Hematopoietic multipotent progenitor cell treated with erythropoietin and hydrocortisone succinate and interleukin-3 and kit ligand, for 4 days (in vitro differentiated cells): ENCODE measurements around the gene EIF4A3.

Experiments used
- DNase-seq: peaks from one replicate; pipeline ENCODE4 v3.0.0-alpha.2; 2015

The EIF4A3 gene

DNA sequence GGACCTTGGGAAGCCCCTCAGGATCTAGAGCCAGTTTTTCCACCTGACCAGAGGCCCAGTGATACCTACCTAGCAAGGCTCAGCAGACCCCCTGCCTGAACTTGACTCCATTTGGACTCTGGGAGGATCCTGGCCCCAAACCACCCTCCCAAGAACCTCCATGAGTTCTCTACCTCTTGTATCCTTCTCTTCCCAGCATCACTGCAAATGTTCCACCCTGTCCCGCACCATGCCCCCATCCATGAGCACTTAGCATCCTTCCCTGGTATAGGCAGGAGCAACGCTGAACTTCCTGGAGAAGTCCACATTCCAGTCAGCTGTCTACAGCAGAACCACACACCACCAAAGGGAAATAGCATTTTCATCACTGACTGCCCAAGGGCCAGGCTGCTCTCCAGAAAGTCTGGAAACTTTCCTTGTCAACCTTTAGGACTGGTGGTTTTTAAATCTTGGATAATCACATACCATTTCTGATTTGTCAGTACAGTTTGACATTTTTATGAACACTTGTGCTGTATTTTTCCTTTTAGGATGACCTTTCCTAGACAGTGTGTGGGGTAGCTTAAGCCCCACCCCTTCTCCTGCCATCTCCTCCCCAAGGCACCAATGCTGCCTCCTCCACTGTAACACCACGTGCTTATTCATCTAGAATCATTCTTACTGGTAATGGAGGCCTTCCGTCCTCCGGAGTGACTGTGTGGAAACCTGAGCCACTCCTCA lies 13.9 kb downstream of the EIF4A3 start:
- no peak for DNase-seq

- no peak for DNase-seq
Measured at GRCh38 chr17:80130992-80131391, 15.9 kb downstream of the EIF4A3 start.

DNA sequence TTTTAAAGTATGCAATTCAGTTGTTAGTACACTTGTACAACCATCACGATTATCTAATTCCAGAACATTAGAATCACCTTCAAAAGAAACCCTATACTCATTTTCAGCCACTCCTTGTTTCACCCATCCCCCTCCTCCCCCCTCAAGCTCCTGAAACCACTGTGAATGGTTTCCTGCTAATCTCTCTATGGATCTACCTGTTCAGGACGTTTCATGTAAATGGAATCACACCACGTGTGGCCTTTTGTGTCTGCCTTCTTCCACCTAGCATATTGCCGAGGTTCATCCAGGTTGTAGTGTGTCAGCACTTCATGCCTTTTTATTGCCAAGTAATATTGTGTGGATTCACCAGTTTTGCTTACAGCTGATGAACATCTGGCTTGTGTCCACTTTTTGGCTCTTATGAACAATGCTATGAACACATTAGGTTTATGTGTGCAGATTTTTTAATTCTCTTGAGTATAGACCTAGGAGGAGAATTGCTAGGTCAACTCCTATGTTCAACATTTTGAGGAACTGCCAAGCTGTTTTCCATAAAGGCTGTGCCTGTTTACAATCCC lies 17.8 kb downstream of the EIF4A3 start:
- DNase-seq: no peak

DNA sequence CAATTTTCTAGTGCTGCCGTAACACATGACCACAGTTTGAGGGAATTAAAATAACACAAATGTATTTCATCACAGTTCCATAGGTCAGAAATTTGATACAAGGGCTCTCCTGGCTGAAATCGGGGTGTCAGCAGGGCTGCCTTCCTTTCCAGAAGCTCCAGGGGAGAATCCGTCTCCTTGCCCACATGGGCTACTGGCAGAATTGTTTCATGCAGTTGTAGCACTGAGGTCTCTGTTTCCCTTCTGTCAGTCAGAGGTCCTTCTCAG lies 20.5 kb downstream of the EIF4A3 start:
- DNase-seq: no peak

DNA sequence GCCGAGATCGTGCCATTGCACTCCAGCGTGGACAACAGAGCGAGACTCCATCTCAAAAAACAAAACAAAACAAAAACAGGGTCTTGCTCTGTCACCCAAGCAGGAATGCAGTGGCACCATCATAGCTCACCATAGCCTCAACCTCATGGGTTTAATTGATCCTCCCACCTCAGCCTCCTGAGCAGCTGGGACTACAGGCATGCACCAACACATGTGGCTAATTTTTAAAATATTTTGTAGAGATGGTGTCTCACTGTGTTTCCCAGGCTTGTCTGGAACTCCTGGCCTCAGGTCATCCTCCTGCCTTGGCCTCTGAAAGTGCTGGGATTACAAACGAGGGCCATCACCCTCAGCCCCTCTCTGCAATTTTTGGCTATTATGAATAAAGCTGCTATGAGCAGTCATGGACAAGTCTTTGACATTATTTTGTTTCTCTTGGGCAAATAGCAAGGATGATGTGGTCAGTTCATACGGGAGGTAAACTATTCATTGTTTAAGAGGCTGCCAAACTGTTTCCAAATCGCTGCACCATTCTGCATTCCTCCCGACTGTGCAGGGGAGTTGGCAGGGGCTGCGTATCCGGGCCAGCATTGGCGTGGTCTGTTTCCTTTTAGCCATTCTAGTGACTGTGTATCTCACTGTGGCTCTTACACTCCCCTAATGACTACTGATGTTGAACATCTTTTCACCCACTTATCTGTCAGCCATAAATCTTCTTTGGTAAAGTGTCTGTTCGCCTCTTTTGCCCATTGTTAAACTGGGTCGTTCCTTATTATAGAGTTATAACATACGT lies 21.1 kb downstream of the EIF4A3 start:
- DNase-seq: no peak

GRCh38 chr17:80124351-80124981 lies 22.5 kb downstream of the EIF4A3 start:
- DNase-seq: no peak

- no peak for DNase-seq
Measured at GRCh38 chr17:80123791-80124190, 23.1 kb downstream of the EIF4A3 start.

DNA sequence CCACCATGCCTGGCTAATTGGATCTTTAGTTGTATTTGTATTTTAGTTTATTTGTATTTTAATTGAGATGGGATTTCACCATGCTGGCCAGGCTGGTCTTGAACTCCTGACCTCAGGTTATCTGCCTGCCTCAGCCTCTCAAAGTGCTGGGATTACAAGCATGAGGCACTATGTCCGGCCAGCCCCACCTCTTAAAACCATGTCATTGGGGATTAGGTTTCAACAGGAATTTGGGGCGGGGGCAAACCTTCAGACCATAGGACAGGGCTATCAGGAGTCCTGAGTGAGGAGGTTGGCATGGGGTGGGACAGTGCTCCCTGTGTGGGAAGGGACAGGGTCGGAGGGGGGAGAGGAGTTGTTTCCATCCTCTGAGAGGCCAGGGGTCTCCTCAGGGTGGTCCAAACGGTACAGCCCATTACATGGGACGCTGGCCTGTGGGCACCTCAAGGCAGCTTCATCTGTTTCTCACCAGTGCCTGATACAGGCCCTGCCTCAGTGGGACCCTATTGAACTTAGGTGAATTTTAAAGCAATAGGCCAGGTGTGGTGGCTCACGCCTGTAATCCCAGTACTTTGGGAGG lies 23.9 kb downstream of the EIF4A3 start:
- DNase-seq: no peak

GRCh38 chr17:80122026-80122575 lies 24.8 kb downstream of the EIF4A3 start:
- no peak for DNase-seq

DNA sequence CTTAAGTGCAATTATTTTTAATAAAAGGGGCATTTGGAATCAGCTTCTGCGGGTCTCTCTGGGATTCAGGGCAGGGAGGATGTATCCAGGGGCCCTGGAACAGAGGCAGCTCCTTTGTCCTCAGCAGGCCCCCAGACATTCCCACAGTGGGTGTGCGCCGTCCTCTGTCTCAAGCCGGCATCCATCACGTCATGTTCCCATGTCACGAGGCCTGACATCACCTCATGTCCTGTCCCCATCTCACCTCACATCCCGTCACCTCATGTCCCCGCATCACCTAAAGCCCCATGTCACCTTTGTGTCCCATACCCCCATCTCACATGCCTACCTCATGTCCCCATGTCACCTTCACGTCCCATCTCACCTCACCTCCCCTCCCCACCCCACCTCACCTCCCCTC lies 27.1 kb downstream of the EIF4A3 start:
- DNase-seq: no peak

DNA sequence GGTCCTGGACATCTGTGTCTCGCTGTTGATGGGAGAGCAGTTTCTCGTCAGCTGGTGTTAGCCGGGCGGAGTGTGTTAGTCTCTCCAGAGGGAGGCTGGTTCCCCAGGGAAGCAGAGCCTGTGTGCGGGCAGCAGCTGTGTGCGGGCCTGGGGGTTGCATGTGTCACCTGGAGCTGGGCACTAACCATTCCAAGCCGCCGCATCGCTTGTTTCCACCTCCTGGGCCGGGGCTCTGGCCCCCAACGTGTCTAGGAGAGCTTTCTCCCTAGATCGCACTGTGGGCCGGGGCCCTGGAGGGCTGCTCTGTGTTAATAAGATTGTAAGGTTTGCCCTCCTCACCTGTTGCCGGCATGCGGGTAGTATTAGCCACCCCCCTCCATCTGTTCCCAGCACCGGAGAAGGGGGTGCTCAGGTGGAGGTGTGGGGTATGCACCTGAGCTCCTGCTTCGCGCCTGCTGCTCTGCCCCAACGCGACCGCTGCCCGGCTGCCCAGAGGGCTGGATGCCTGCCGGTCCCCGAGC lies 27.6 kb downstream of the EIF4A3 start:
- no peak for DNase-seq

DNA sequence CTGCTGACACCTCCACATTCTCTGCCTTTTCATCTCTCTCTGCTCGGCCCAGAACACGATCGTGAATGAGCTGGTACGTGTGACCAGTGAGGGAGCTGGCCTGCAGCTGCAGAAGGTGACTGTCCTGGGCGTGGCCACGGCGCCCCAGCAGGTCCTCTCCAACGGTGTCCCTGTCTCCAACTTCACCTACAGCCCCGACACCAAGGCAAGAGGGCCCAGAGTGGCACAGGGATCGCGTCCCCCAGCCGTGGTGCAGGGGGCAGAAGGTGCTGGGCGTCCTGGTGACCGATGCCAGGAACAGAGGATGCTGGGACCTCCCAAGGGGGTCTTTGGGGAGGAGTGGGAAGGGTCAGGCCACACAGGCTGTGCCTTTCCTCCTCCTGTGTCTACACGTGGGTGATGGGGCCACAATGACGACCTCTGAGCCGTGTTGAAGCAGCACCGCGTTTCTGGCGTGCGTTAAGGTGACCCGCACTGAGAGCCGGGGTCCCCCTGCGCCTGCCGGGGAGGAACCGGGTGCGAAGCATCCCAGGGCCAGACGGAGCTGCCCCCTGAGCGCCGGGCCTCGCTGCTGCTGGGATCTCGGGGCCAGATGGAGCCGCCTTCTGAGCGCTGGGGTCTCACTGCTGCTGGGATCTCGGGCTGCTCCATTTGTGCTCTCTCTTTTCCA lies 28.2 kb downstream of the EIF4A3 start:
- DNase-seq: no peak

DNA sequence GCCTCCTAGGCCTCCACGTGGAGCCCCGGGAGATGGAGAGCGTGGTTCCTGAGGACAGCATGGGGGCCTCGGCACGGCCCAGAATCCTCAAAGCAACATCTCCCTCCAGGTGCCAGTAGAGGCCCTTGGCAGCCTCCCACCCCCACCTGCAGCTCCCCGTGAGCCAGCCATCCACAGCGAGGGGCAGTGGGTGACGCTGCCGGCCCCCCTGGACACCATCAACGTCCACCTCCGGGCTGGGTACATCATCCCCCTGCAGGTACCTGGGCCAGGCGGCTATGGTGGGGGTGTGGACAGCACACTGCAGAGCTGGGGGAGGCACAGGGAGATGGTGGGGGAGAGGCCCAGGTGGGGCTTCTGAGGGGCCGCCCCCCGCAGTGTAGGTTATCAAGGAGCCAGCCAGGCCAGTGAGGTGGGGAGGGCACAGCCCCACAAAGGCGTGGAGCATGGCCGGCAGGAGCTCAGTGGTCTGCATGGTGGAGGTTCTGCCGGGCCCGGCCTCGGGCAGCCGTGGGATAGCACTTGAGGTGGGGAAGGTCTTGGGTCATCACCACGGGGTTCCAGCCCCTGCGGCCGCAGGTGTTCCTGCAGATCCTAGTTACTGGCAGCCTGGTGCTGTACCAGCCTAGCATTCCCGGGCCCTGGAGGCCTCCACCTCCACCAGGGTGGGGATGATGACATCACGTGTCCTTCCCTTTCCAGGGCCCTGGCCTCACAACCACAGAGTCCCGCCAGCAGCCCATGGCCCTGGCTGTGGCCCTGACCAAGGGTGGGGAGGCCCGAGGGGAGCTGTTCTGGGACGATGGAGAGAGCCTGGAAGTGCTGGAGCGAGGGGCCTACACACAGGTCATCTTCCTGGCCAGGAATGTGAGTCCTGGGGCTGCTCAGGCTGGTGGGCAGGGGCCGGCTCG lies 29.2 kb downstream of the EIF4A3 start:
- no peak for DNase-seq

- DNase-seq: no peak
Measured at GRCh38 chr17:80116921-80117380, 30.0 kb downstream of the EIF4A3 start.

DNA sequence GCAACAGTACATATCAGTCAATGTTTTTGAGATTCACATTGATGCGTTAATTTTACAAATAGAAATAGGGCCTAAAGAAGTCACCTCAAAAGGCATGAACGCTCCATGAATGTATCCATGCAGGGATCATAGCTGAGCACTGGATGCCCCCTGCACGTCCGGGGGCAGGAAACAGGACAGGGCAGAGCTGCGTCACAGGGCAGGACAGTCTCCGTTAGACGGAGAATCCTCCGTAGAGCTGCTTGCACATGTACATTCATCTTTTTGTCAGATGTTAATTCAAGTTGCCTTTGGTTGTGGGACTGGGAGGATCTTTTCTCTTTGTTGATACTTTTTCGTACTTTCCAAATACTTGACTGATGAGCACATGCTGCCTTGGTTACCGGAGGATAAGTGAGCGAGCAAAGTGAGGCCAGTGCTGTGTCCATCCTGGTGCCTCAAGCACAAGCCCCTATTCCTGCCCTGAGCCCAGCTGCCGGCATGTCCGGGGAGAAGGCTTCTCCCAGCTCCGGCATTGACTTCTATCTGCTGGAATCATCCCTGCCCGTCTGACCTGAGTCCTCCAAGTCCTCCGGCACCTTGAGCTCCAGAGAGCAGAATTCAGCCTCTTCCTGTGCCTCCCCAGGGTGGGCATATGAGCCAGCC lies 30.5 kb downstream of the EIF4A3 start:
- no peak for DNase-seq

DNA sequence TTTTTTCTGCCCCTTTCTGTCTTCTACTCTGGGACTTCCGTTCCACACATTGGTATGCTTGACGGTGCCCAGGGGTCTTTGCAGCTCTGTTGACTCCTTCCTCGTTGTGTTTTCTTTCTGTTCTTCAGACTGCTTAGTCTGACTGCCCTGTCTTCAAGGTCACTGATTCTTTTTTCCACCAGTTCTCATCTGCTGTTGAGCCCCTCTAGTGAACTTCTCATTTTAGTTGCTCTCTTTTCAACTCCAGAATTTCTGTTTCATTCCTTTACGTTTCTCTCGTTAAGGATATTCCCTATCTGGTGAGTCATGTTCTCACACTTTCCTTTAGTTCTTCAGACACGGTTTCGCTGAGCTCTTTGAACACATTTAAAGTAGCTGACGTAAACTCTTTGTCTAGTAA lies 31.8 kb downstream of the EIF4A3 start:
- no peak for DNase-seq

GRCh38 chr17:80114758-80115157 lies 32.2 kb downstream of the EIF4A3 start:
- no peak for DNase-seq

- DNase-seq: no peak
Measured at GRCh38 chr17:80113033-80113484, 33.9 kb downstream of the EIF4A3 start.

DNA sequence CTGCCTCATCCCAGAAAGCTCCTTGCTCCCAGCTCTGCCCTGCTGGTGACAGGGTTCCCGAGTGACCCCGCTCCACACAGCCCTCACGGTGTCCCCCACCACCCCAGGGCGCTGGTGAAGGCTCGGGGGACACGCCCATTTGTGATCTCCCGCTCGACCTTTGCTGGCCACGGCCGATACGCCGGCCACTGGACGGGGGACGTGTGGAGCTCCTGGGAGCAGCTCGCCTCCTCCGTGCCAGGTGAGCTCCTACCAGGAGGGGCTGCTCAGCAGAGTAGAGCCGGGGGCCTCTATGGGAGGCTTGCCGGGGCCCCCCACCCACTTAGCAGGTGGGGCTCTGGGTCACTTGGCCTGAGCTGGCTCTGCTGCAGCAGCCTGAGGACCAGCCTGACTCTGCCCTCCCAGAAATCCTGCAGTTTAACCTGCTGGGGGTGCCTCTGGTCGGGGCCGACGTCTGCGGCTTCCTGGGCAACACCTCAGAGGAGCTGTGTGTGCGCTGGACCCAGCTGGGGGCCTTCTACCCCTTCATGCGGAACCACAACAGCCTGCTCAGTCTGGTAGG lies 34.4 kb downstream of the EIF4A3 start:
- DNase-seq: no peak
